Adipose tissue (tissue), 3 donors: ENCODE results near the gene PIK3C2G. TPM values are rescaled to one million over a fixed set of nuclear protein-coding genes. Genes with fewer than 3 reads are reported as not detected.

ENCODE experiments used
- H3K27ac ChIP-seq: one replicate; pipeline ENCODE4 v1.5.1; 2013; ENCODE audit warnings: low read depth, low read length
- WGBS, 3 donors: extraction: QIAGEN DNeasy Blood & Tissue Kit; methylation state at CpG; one replicate each; pipeline ENCODE4 v1.1.7; 2013; 5-methylcytosine and 5-hydroxymethylcytosine counted together
- polyA plus RNA-seq, 3 donors: library from polyadenylated mRNA; stranded (reverse); fragments of 200-250 nt; gene quantifications; one replicate each; pipeline ENCODE4 v1.2.3, GENCODE V29; 2013
- donor health status: healthy with polysubstance abuse.
- donor health status: Bipolar disorder and iron deficiency.
- donor health status: healthy.

Gene PIK3C2G
- polyA plus RNA-seq, 3 donors: 0.22 to 1.2 (median 0.31) TPM

- H3K27ac ChIP-seq: no peak overlapping the region
- 72 to 79% (median 74%) methylated on average over 1 of the region's 1 CpG for WGBS, 3 donors
Observed at GRCh38 chr12:18564306-18564705, 303.0 kb downstream of the PIK3C2G start.

GRCh38 chr12:18567787-18568186 is 306.5 kb downstream of the PIK3C2G start:
- whole genome bisulfite sequencing, 3 donors: 70 to 72% (median 70%) methylated on average over 2 of the region's 2 CpGs

GRCh38 chr12:18570543-18570942 is 309.2 kb downstream of the PIK3C2G start:
- H3K27ac ChIP-seq: no peak overlapping the region
- WGBS, 3 donors: 92 to 96% (median 95%) methylated on average over 4 of the region's 4 CpGs

More at GRCh38 chr12:18567787-18568186, 306.5 kb downstream of the PIK3C2G start:
- no peak overlapping the region for H3K27ac ChIP-seq

GRCh38 chr12:18576104-18576626 is 314.8 kb downstream of the PIK3C2G start:
- 73 to 82% (median 81%) methylated on average over 1 of the region's 1 CpG for WGBS, 3 donors
- H3K27ac ChIP-seq: no peak overlapping the region

GRCh38 chr12:18576648-18577047 is 315.3 kb downstream of the PIK3C2G start:
- 69 to 89% (median 86%) methylated on average over 1 of the region's 1 CpG for WGBS, 3 donors

GRCh38 chr12:18578191-18578590 is 316.9 kb downstream of the PIK3C2G start:
- H3K27ac ChIP-seq: no peak overlapping the region
- 68 to 87% (median 76%) methylated on average over 1 of the region's 1 CpG for WGBS, 3 donors

More at GRCh38 chr12:18576648-18577047, 315.3 kb downstream of the PIK3C2G start:
- H3K27ac ChIP-seq: no peak overlapping the region

GRCh38 chr12:18580291-18580690 is 319.0 kb downstream of the PIK3C2G start:
- no peak overlapping the region for H3K27ac ChIP-seq
- WGBS, 3 donors: 64 to 70% (median 65%) methylated on average over 3 of the region's 3 CpGs

GRCh38 chr12:18580706-18581105 is 319.4 kb downstream of the PIK3C2G start:
- H3K27ac ChIP-seq: no peak overlapping the region
- 45 to 52% (median 48%) methylated on average over 2 of the region's 2 CpGs for WGBS, 3 donors

GRCh38 chr12:18581232-18581962 is 320.1 kb downstream of the PIK3C2G start:
- no peak overlapping the region for H3K27ac ChIP-seq
- 47 to 61% (median 61%) methylated on average over 2 of the region's 2 CpGs for WGBS, 3 donors

- H3K27ac ChIP-seq: no peak overlapping the region
Observed at GRCh38 chr12:18583655-18584054, 322.3 kb downstream of the PIK3C2G start.

- no peak overlapping the region for H3K27ac ChIP-seq
Observed at GRCh38 chr12:18586581-18586980, 325.3 kb downstream of the PIK3C2G start.

- no peak overlapping the region for H3K27ac ChIP-seq
Observed at GRCh38 chr12:18589316-18589715, 328.0 kb downstream of the PIK3C2G start.

GRCh38 chr12:18591473-18591872 is 330.2 kb downstream of the PIK3C2G start:
- no peak overlapping the region for H3K27ac ChIP-seq

GRCh38 chr12:18595412-18595811 is 334.1 kb downstream of the PIK3C2G start:
- no peak overlapping the region for H3K27ac ChIP-seq

- H3K27ac ChIP-seq: no peak overlapping the region
- 87 to 91% (median 91%) methylated on average over 7 of the region's 7 CpGs for WGBS, 3 donors
Observed at GRCh38 chr12:18601962-18602361, 340.6 kb downstream of the PIK3C2G start.

GRCh38 chr12:18612971-18613370 is 351.7 kb downstream of the PIK3C2G start:
- 77 to 87% (median 80%) methylated on average over 2 of the region's 2 CpGs for WGBS, 3 donors

GRCh38 chr12:18620986-18621385 is 359.7 kb downstream of the PIK3C2G start:
- H3K27ac ChIP-seq: no peak overlapping the region

More at GRCh38 chr12:18612971-18613370, 351.7 kb downstream of the PIK3C2G start:
- no peak overlapping the region for H3K27ac ChIP-seq

- H3K27ac ChIP-seq: no peak overlapping the region
- WGBS, 3 donors: 68 to 92% (median 90%) methylated on average over 2 of the region's 2 CpGs
Observed at GRCh38 chr12:18629445-18629844, 368.1 kb downstream of the PIK3C2G start.

GRCh38 chr12:18629916-18630315 is 368.6 kb downstream of the PIK3C2G start:
- 89 to 100% (median 94%) methylated on average over 1 of the region's 1 CpG for WGBS, 3 donors
- H3K27ac ChIP-seq: no peak overlapping the region

GRCh38 chr12:18631339-18631738 is 370.0 kb downstream of the PIK3C2G start:
- H3K27ac ChIP-seq: no peak overlapping the region
- 77 to 91% (median 90%) methylated on average over 5 of the region's 5 CpGs for WGBS, 3 donors
